Astrocyte (in vitro differentiated cells and primary cell): Measurements from ENCODE around the gene POLR2L. TPM values are rescaled to one million over a fixed set of nuclear protein-coding genes. Genes with fewer than 3 reads are reported as not detected.

Source experiments
- DNase-seq: peaks from one replicate; pipeline ENCODE4 v3.0.0-alpha.2; 2010; ENCODE audit warnings: low read depth
- FAIRE-seq: peaks from 2 replicates; lab custom pipeline; 2011; peaks lifted over from hg19 to GRCh38; lab: Jason Lieb, UNC
- H2AFZ ChIP-seq: 2 replicates; pipeline ENCODE4 v1.6.0; 2012; ENCODE audit warnings: low read depth, low read length, inconsistent platforms
- H3K27ac ChIP-seq: 2 replicates; pipeline ENCODE4 v1.5.1; 2011; ENCODE audit warnings: low read depth, low read length, inconsistent platforms
- H3K27me3 ChIP-seq: 2 replicates; pipeline ENCODE4 v1.6.0; 2011; ENCODE audit warnings: low read length, inconsistent platforms; ENCODE audit not compliant: insufficient read depth
- H3K36me3 ChIP-seq: 2 replicates; pipeline ENCODE4 v1.5.1; 2011; ENCODE audit warnings: low read length, inconsistent platforms; ENCODE audit not compliant: insufficient read depth
- H3K4me1 ChIP-seq: 2 replicates; pipeline ENCODE4 v1.5.1; 2011; ENCODE audit warnings: low read length, inconsistent platforms; ENCODE audit not compliant: insufficient read depth
- H3K4me2 ChIP-seq: 2 replicates; pipeline ENCODE4 v1.6.0; 2012; ENCODE audit warnings: low read length, inconsistent platforms
- H3K4me3 ChIP-seq: 2 replicates; pipeline ENCODE4 v1.5.1; 2011; ENCODE audit warnings: low read depth, mild to moderate bottlenecking, low read length, inconsistent platforms; ENCODE audit not compliant: insufficient read depth
- H3K79me2 ChIP-seq: 2 replicates; pipeline ENCODE4 v1.6.0; 2012; ENCODE audit warnings: mild to moderate bottlenecking, low read length, inconsistent platforms; ENCODE audit not compliant: insufficient read depth
- H3K9ac ChIP-seq: 2 replicates; pipeline ENCODE4 v1.6.0; 2012; ENCODE audit warnings: mild to moderate bottlenecking, low read length, inconsistent platforms
- H3K9me3 ChIP-seq: 2 replicates; pipeline ENCODE4 v1.5.1; 2012; ENCODE audit warnings: low read depth, mild to moderate bottlenecking, low read length, inconsistent platforms; ENCODE audit not compliant: insufficient read depth
- H4K20me1 ChIP-seq: 2 replicates; pipeline ENCODE4 v1.6.0; 2012; ENCODE audit warnings: low read length, inconsistent platforms; ENCODE audit not compliant: insufficient read depth
- H3K27ac Mint-ChIP-seq: one replicate; pipeline ENCODE4 v1.8.0; 2021; ENCODE audit warnings: mild to moderate bottlenecking, mixed read lengths; ENCODE audit not compliant: unreplicated experiment
- H3K27me3 Mint-ChIP-seq: one replicate; pipeline ENCODE4 v1.8.0; 2021; ENCODE audit warnings: low read depth, mixed read lengths; ENCODE audit not compliant: unreplicated experiment
- H3K36me3 Mint-ChIP-seq: one replicate; pipeline ENCODE4 v1.8.0; 2021; ENCODE audit warnings: low read depth, mixed read lengths; ENCODE audit not compliant: unreplicated experiment
- H3K4me1 Mint-ChIP-seq: one replicate; pipeline ENCODE4 v1.8.0; 2021; ENCODE audit warnings: low read depth, mixed read lengths; ENCODE audit not compliant: unreplicated experiment
- H3K4me3 Mint-ChIP-seq: one replicate; pipeline ENCODE4 v1.8.0; 2021; ENCODE audit warnings: mild to moderate bottlenecking, moderate library complexity, mixed read lengths; ENCODE audit not compliant: unreplicated experiment
- H3K9me3 Mint-ChIP-seq: one replicate; pipeline ENCODE4 v1.8.0; 2021; ENCODE audit warnings: mild to moderate bottlenecking, mixed read lengths; ENCODE audit not compliant: unreplicated experiment
- CTCF ChIP-seq: IDR thresholded peaks from 2 replicates; pipeline ENCODE4 v1.5.1; 2011; ENCODE audit warnings: low read depth, mild to moderate bottlenecking, inconsistent platforms, low read length, moderate library complexity; ENCODE audit not compliant: insufficient read depth
- EZH2 ChIP-seq: IDR thresholded peaks from 2 replicates; pipeline ENCODE4 v1.6.1; 2012; ENCODE audit warnings: mild to moderate bottlenecking, low read length, inconsistent platforms; ENCODE audit not compliant: insufficient read depth
- total RNA-seq: library from RNA; stranded (reverse); gene quantifications from 2 replicates; pipeline ENCODE4 v1.2.1, GENCODE V29; 2021

POLR2L gene
- total RNA-seq, 1 donor from 2014 or later: 212 TPM

DNA sequence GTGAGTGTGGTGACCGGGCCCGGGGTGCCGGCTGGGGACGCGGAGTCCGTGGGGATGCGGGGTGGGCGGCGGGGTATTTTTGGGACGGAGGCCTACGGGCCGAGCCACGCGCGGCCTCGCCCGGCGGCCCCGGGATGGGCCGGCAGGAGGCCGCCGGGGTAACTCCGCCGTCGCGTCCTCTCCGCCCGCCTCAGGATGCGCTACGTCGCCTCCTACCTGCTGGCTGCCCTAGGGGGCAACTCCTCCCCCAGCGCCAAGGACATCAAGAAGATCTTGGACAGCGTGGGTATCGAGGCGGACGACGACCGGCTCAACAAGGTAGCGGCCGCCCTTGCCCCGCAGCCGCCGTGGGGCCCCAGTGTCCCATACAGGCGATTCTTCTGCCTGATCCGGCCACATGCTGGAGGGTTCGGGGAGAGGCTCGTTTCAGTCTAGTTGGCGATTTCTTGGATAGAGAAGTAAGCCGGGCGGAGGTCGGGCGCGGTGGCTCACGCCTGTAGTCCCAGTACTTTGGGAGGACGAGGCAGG, 32.2 kb downstream of the POLR2L start:
- Mint-ChIP-seq H3K27me3 (no peaks in the 10 kb centered on the region), H3K4me1 (peaks cover 18% of the 10 kb centered on the region), H3K36me3 (peaks cover 14% of the 10 kb centered on the region), H3K9me3 (no peaks in the 10 kb centered on the region), H3K4me3 (peak overlapping the region; percentile 96), H3K27ac (peak overlapping the region; percentile 91)
- H3K27ac ChIP-seq: peak overlapping the region; percentile 99
- DNase-seq (no peak), FAIRE-seq (no peak)
- H3K36me3 ChIP-seq: peaks cover 23% of the 10 kb centered on the region
- H3K4me1 ChIP-seq: peaks cover 22% of the 10 kb centered on the region
- H3K9me3 ChIP-seq: no peaks in the 10 kb centered on the region
- no peaks in the 10 kb centered on the region for H3K27me3 ChIP-seq
- H3K79me2 ChIP-seq: peaks cover 57% of the 10 kb centered on the region
- TF ChIP-seq CTCF (no peak), EZH2 (no peak)
- H4K20me1 ChIP-seq: peaks cover 39% of the 10 kb centered on the region
- peak overlapping the region; percentile 92 for H3K4me2 ChIP-seq
- H3K4me3 ChIP-seq: peak overlapping the region; percentile 87
- no peak overlapping the region for H2AFZ ChIP-seq
- H3K9ac ChIP-seq: peak overlapping the region; percentile 94

DNA sequence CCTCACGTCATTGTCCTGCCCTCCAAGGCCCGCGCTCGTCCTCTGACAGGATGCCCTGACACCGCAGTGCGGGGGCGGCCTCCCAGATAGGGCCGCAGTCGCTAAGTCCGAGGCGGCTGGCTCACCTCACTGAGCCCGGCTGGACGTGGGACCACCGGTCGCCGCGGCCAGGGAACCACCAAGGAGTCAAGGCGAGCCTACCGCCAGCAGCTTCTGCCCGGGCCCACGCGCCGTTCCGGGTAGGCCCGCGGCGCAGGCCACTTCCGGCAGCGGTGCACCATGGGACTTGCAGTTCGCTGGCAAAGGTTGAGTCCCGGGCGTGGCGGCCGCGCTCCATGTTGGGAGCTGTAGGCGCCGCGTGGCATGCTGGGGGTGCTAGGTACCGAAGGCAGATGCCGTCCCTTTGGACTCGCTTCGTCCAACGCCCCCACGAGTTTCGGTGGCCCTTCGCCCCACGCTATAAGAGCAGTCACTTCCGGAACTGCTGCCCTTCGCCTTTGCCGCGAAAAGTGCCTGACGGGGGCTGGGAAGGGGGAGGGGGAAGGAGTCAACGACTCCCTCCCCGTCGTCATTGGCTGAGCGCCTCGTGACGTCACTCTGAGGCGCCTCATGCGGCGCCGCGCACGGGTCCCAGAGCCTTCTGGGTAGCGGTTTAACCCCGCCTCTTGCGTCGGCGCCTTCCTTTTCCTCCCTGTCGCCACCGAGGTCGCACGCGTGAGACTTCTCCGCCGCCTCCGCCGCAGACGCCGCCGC, 32.9 kb downstream of the POLR2L start, which contains the start of gene RPLP2:
TSS of gene RPLP2 (plus strand) at position 681 of the 753 bp plus-strand sequence. CDS start 268 bp downstream, outside the sequence.
- TF ChIP-seq EZH2: no peak
- no peak for TF ChIP-seq CTCF
- peak within 1 kb of the TSS; percentile 92 for H3K4me2 ChIP-seq
- Mint-ChIP-seq H3K9me3 (no peaks in the 10 kb centered on the region), H3K36me3 (peaks cover 14% of the 10 kb centered on the region), H3K27me3 (no peaks in the 10 kb centered on the region), H3K27ac (peak within 1 kb of the TSS; percentile 99), H3K4me3 (peak within 1 kb of the TSS; percentile 96), H3K4me1 (peaks cover 18% of the 10 kb centered on the region)
- H3K36me3 ChIP-seq: peaks cover 23% of the 10 kb centered on the region
- peaks cover 60% of the 10 kb centered on the region for H3K79me2 ChIP-seq
- FAIRE-seq (no peak), DNase-seq (peak; percentile 93)
- H3K27ac ChIP-seq: peak within 1 kb of the TSS; percentile 99
- H3K4me3 ChIP-seq: peak within 1 kb of the TSS; percentile 87
- no peaks in the 10 kb centered on the region for H3K9me3 ChIP-seq
- peaks cover 39% of the 10 kb centered on the region for H4K20me1 ChIP-seq
- peaks cover 26% of the 10 kb centered on the region for H3K4me1 ChIP-seq
- peak within 1 kb of the TSS; percentile 94 for H3K9ac ChIP-seq
- no peaks in the 10 kb centered on the region for H3K27me3 ChIP-seq
- peak within 1 kb of the TSS; percentile 93 for H2AFZ ChIP-seq
